A549 (cell line): Measurements from ENCODE around the gene TMEM207. TPM values are rescaled to one million over a fixed set of nuclear protein-coding genes. Genes with fewer than 3 reads are reported as not detected.
A peak's percentile ranks its signal among the peaks of the same experiment; 100 is the strongest.

Source experiments
- ATAC-seq, 2 experiments: fragments of 200-7000 bp in 1 of 2; fragments of >200 bp in 1 of 2; cut with Nextera tagmentation in 1 of 2; cut with Tn5 transposase in 1 of 2; 3 replicates each; pipeline versions ENCODE4 v1.8.0 to v1.9.1; 2018 to 2020; ENCODE audit warnings: mild to moderate bottlenecking in 1 of 2, moderate library complexity in 1 of 2
- CTCF ChIA-PET: fragments of 300-600 bp; sonication (Branson Sonifier 250); formaldehyde crosslinking; extraction: SDS; loops from one replicate; lab custom pipeline; 2021; ENCODE audit warnings: antibody characterized with exemption, inconsistent platforms; lab: Yijun Ruan, JAX
- POLR2A ChIA-PET: fragments of 350-600 bp; formaldehyde crosslinking; extraction: SDS; loops from one replicate; lab custom pipeline; 2021; ENCODE audit warnings: antibody characterized with exemption, inconsistent platforms; lab: Yijun Ruan, JAX
- DNase-seq, 2 experiments: peaks; one replicate each; pipeline versions ENCODE4 v3.0.0 to v3.0.0-alpha.2; 2011 to 2016; ENCODE audit warnings: low read depth in 1 of 2, low spot score in 1 of 2
- FAIRE-seq: peaks from 2 replicates; lab custom pipeline; 2011; peaks lifted over from hg19 to GRCh38; lab: Jason Lieb, UNC
- H3K27ac ChIP-seq, 2 experiments: fragments of >200 bp; sonication (Bioruptor Twin); formaldehyde crosslinking; 3 replicates each; pipeline ENCODE4 v1.5.1; 2016 to 2017
- H3K4me1 ChIP-seq: fragments of >200 bp; sonication (Bioruptor Twin); formaldehyde crosslinking; 3 replicates; pipeline ENCODE4 v1.6.1; 2016
- H3K4me2 ChIP-seq: fragments of >200 bp; sonication (Bioruptor Twin); formaldehyde crosslinking; 3 replicates; pipeline ENCODE4 v1.6.1; 2016
- H3K4me3 ChIP-seq: fragments of >200 bp; sonication (Bioruptor Twin); formaldehyde crosslinking; 3 replicates; pipeline ENCODE4 v1.5.1; 2016
- H3K9me3 ChIP-seq: fragments of >200 bp; sonication (Bioruptor Twin); formaldehyde crosslinking; 3 replicates; pipeline ENCODE4 v1.6.1; 2016
- CBX8 ChIP-seq: fragments of 200-600 bp; sonication (generic); IDR thresholded peaks from 2 replicates; pipeline ENCODE4 v1.6.1; 2016
- CEBPB ChIP-seq, 2 experiments: fragments of >200 bp in 1 of 2; sonication (Bioruptor Twin) in 1 of 2; formaldehyde crosslinking in 1 of 2; IDR thresholded peaks; 2 replicates each; pipeline ENCODE4 v1.6.1; 2012 to 2016
- CHD4 ChIP-seq: fragments of 200-600 bp; sonication (generic); IDR thresholded peaks from 2 replicates; pipeline ENCODE4 v1.6.1; 2016; ENCODE audit warnings: antibody characterized with exemption, mild to moderate bottlenecking, borderline replicate concordance
- EHF ChIP-seq: fragments of 250-450 bp; sonication (Bioruptor Pico); IDR thresholded peaks from 2 replicates; pipeline ENCODE4 v1.5.0; 2020; ENCODE audit warnings: mild to moderate bottlenecking
- EHMT2 ChIP-seq: fragments of 200-600 bp; sonication (generic); IDR thresholded peaks from 2 replicates; pipeline ENCODE4 v1.6.1; 2016; ENCODE audit warnings: antibody characterized with exemption, low read depth, mild to moderate bottlenecking, moderate library complexity
- EP300 ChIP-seq, 2 experiments: fragments of >200 bp; sonication (Bioruptor Twin); formaldehyde crosslinking; IDR thresholded peaks; 2 replicates in 1 of 2; 3 replicates in 1 of 2; pipeline ENCODE4 v1.6.1; 2016 to 2017
- GATA3 ChIP-seq: IDR thresholded peaks from 2 replicates; pipeline ENCODE4 v1.6.1; 2012; ENCODE audit warnings: borderline replicate concordance
- HEYL ChIP-seq: fragments of 250-450 bp; sonication (Bioruptor Pico); IDR thresholded peaks from 2 replicates; pipeline ENCODE4 v1.8.0; 2021; ENCODE audit warnings: mild to moderate bottlenecking, moderate library complexity
- HOXA7 ChIP-seq: fragments of 250-450 bp; sonication (Bioruptor Pico); IDR thresholded peaks from 2 replicates; pipeline ENCODE4 v1.5.0; 2020; ENCODE audit warnings: mild to moderate bottlenecking, moderate library complexity
- HOXB13 ChIP-seq: fragments of 250-450 bp; sonication (Bioruptor Pico); IDR thresholded peaks from 2 replicates; pipeline ENCODE4 v1.5.0; 2020; ENCODE audit warnings: low read depth, mild to moderate bottlenecking, moderate library complexity
- HOXB5 ChIP-seq: fragments of 250-450 bp; sonication (Bioruptor Pico); IDR thresholded peaks from 2 replicates; pipeline ENCODE4 v1.5.0; 2020; ENCODE audit warnings: mild to moderate bottlenecking, moderate library complexity
- JUNB ChIP-seq: fragments of >200 bp; sonication (Bioruptor Twin); formaldehyde crosslinking; IDR thresholded peaks from 2 replicates; pipeline ENCODE4 v1.6.1; 2016
- KDM5A ChIP-seq: fragments of 200-600 bp; sonication (generic); IDR thresholded peaks from 2 replicates; pipeline ENCODE4 v1.6.1; 2016; ENCODE audit warnings: antibody characterized with exemption, mild to moderate bottlenecking
- MAFK ChIP-seq: fragments of 450-650 bp; IDR thresholded peaks from 2 replicates; pipeline ENCODE4 v1.6.1; 2014; ENCODE audit not compliant: partially characterized antibody
- NR3C1 ChIP-seq: fragments of >200 bp; sonication (Bioruptor Twin); formaldehyde crosslinking; IDR thresholded peaks from 3 replicates; pipeline ENCODE4 v1.6.1; 2017
- RCOR1 ChIP-seq: fragments of 150-350 bp; IDR thresholded peaks from 2 replicates; pipeline ENCODE4 v1.6.1; 2014; ENCODE audit warnings: antibody characterized with exemption, low read length, low read depth
- RNF2 ChIP-seq: fragments of 200-600 bp; sonication (generic); IDR thresholded peaks from 2 replicates; pipeline ENCODE4 v1.6.1; 2016; ENCODE audit warnings: low read depth, mild to moderate bottlenecking, antibody characterized with exemption, moderate library complexity, borderline replicate concordance
- TP53 ChIP-seq: fragments of 250-450 bp; sonication (Bioruptor Pico); IDR thresholded peaks from 2 replicates; pipeline ENCODE4 v1.5.0; 2021; ENCODE audit warnings: mild to moderate bottlenecking, moderate library complexity
- ZSCAN20 ChIP-seq: fragments of 250-450 bp; sonication (Bioruptor Pico); IDR thresholded peaks from 2 replicates; pipeline ENCODE4 v1.8.0; 2022; ENCODE audit warnings: mild to moderate bottlenecking, moderate library complexity
- WGBS: methylation state at CpG from one replicate; pipeline ENCODE4 v1.1.6; 2017; ENCODE audit errors: missing lambda C conversion rate; 5-methylcytosine and 5-hydroxymethylcytosine counted together
- polyA plus RNA-seq, 4 experiments: library from polyadenylated mRNA; depleted of rRNA in 3 of 4; stranded (reverse); fragments of >200 nt; fragmentation: RNase III in 1 of 4; extraction: RNeasy Plus Mini Kit Qiagen cat#74134 plus additional on column Dnase treatment in 1 of 4; gene quantifications; 2 replicates in 3 of 4; 3 replicates in 1 of 4; pipeline ENCODE4 v1.2.3, GENCODE V29; 2011 to 2017
- TF ChIP-seq, protein P1 (sequence below): fragments of >200 bp; sonication (Bioruptor Twin); formaldehyde crosslinking; IDR thresholded peaks from 3 replicates; pipeline ENCODE4 v1.5.1; 2016
- TF ChIP-seq, protein P2 (sequence below): fragments of 150-350 bp; IDR thresholded peaks from 2 replicates; pipeline ENCODE4 v1.6.1; 2014; ENCODE audit warnings: low read depth, mild to moderate bottlenecking, low read length
- TF ChIP-seq, protein P3 (sequence below): fragments of 200-600 bp; sonication (generic); IDR thresholded peaks from 2 replicates; pipeline ENCODE4 v1.6.1; 2016; ENCODE audit warnings: antibody characterized with exemption, mild to moderate bottlenecking, moderate library complexity
- TF ChIP-seq, protein P4 (sequence below): IDR thresholded peaks from 2 replicates; pipeline ENCODE4 v1.6.1; 2012

The TMEM207 gene
- polyA plus RNA-seq, 2 of the 4 experiments (the other 2 are of a cell fraction), result not detected

DNA sequence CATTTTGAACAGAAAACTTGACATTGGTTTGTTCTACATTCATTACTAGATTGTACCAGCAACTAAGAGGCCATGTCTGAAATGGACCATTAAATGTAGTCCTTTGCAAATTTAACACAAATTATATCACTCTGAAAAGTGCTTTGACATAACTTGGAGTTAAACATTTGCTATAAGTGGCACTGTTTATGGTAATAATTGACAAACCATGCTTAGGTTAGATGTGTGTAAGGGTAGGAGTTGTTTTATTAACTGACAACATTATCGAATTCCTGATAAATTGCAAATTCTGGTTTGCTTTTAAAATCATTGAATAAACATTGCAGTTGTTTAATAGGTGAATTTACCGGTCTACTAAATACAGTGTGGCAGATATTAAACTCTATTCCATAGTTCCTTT is 6.1 kb upstream of the TMEM207 start:
- TF ChIP-seq RNF2 (no peak), HOXB13 (CRISPR knock-in tag) (no peak), HOXA7 (CRISPR knock-in tag) (no peak), HOXB5 (no peak), KDM5A (no peak), JUNB (no peak), GATA3 (no peak), CHD4 (no peak), TP53 (CRISPR knock-in tag) (no peak), EHMT2 (no peak)
- TF ChIP-seq, protein P1, sequence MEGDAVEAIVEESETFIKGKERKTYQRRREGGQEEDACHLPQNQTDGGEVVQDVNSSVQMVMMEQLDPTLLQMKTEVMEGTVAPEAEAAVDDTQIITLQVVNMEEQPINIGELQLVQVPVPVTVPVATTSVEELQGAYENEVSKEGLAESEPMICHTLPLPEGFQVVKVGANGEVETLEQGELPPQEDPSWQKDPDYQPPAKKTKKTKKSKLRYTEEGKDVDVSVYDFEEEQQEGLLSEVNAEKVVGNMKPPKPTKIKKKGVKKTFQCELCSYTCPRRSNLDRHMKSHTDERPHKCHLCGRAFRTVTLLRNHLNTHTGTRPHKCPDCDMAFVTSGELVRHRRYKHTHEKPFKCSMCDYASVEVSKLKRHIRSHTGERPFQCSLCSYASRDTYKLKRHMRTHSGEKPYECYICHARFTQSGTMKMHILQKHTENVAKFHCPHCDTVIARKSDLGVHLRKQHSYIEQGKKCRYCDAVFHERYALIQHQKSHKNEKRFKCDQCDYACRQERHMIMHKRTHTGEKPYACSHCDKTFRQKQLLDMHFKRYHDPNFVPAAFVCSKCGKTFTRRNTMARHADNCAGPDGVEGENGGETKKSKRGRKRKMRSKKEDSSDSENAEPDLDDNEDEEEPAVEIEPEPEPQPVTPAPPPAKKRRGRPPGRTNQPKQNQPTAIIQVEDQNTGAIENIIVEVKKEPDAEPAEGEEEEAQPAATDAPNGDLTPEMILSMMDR, result no peak
- DNase-seq, result no peak
- no peak for FAIRE-seq
- Histone ChIP-seq H3K9me3 (no peaks in the 10 kb centered on the region), H3K27ac (no peak overlapping the region), H3K4me1 (peaks cover 29% of the 10 kb centered on the region; the same call in 2 of the 3 replicates), H3K4me2 (peak overlapping the region; percentile 63), H3K4me3 (no peak overlapping the region)
- CTCF ChIA-PET, result interaction anchor here (1.3 kb wide), 1 partner anchor 72 kb away, joined by 3 read pairs; no protein-coding TSS in a partner anchor
- POLR2A ChIA-PET, result no interaction called here
- 10% methylated on average over 2 of the region's 2 CpGs for whole genome bisulfite sequencing
- ATAC-seq, result no peak

DNA sequence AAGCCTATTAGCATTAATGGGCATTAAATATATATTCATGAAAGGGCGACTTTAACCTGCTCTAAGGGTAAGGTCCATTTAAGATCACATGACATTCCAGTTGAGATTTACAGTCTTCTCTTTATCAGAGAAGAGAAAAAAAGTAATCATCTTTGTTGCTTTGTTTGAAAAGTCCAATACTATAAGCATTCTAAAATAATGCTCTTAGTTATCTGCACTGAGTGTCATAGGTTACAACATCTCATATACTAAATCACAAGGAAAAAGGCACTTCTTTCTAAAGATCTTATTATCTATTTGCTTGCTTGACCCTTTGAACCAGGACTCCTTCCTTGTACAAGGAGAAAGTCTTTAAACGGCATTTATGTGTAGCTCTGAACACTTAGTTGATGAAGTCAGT is 1.4 kb downstream of the TMEM207 start:
- CTCF ChIA-PET, result no interaction called here
- no peak for DNase-seq

More for the DNA sequence above, 1.4 kb downstream of the TMEM207 start:
- WGBS, result 58% methylated on average over 2 of the region's 2 CpGs
- H3K27ac ChIP-seq, result no peak overlapping the region
- FAIRE-seq, result no peak
- POLR2A ChIA-PET, result no interaction called here
- no peak for ATAC-seq
- H3K9me3 ChIP-seq, result no peaks in the 10 kb centered on the region
- no peak overlapping the region for H3K4me2 ChIP-seq
- H3K4me1 ChIP-seq, result peaks cover 40% of the 10 kb centered on the region
- no peak overlapping the region for H3K4me3 ChIP-seq
- no peak for TF ChIP-seq HEYL (CRISPR knock-in tag)
- no peak for TF ChIP-seq JUNB
- TF ChIP-seq CBX8, result no peak
- TF ChIP-seq CEBPB (IDR thresholded peaks at IDR 0.05), result no peak
- TF ChIP-seq ZSCAN20 (CRISPR knock-in tag), result no peak
- no peak for TF ChIP-seq MAFK
- TF ChIP-seq NR3C1, result no peak
- TF ChIP-seq EP300 (IDR thresholded peaks at IDR 0.05), result no peak
- no peak for TF ChIP-seq EHF
- TF ChIP-seq, protein P2, sequence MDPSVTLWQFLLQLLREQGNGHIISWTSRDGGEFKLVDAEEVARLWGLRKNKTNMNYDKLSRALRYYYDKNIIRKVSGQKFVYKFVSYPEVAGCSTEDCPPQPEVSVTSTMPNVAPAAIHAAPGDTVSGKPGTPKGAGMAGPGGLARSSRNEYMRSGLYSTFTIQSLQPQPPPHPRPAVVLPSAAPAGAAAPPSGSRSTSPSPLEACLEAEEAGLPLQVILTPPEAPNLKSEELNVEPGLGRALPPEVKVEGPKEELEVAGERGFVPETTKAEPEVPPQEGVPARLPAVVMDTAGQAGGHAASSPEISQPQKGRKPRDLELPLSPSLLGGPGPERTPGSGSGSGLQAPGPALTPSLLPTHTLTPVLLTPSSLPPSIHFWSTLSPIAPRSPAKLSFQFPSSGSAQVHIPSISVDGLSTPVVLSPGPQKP, result no peak
- TF ChIP-seq KDM5A, result no peak
- TF ChIP-seq, protein P3, sequence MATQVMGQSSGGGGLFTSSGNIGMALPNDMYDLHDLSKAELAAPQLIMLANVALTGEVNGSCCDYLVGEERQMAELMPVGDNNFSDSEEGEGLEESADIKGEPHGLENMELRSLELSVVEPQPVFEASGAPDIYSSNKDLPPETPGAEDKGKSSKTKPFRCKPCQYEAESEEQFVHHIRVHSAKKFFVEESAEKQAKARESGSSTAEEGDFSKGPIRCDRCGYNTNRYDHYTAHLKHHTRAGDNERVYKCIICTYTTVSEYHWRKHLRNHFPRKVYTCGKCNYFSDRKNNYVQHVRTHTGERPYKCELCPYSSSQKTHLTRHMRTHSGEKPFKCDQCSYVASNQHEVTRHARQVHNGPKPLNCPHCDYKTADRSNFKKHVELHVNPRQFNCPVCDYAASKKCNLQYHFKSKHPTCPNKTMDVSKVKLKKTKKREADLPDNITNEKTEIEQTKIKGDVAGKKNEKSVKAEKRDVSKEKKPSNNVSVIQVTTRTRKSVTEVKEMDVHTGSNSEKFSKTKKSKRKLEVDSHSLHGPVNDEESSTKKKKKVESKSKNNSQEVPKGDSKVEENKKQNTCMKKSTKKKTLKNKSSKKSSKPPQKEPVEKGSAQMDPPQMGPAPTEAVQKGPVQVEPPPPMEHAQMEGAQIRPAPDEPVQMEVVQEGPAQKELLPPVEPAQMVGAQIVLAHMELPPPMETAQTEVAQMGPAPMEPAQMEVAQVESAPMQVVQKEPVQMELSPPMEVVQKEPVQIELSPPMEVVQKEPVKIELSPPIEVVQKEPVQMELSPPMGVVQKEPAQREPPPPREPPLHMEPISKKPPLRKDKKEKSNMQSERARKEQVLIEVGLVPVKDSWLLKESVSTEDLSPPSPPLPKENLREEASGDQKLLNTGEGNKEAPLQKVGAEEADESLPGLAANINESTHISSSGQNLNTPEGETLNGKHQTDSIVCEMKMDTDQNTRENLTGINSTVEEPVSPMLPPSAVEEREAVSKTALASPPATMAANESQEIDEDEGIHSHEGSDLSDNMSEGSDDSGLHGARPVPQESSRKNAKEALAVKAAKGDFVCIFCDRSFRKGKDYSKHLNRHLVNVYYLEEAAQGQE, result no peak
- TF ChIP-seq RCOR1, result no peak
- TF ChIP-seq, protein P4, sequence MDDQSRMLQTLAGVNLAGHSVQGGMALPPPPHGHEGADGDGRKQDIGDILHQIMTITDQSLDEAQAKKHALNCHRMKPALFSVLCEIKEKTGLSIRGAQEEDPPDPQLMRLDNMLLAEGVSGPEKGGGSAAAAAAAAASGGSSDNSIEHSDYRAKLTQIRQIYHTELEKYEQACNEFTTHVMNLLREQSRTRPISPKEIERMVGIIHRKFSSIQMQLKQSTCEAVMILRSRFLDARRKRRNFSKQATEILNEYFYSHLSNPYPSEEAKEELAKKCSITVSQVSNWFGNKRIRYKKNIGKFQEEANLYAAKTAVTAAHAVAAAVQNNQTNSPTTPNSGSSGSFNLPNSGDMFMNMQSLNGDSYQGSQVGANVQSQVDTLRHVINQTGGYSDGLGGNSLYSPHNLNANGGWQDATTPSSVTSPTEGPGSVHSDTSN, result no peak
- TF ChIP-seq, protein P1, result no peak
